Endometrial microvascular endothelial cells (primary cell): ENCODE measurements around the gene PCDHGA9. TPM values are rescaled to one million over a fixed set of nuclear protein-coding genes. Genes with fewer than 3 reads are reported as not detected.
"Not testable (repeated sequence)": the region's sequence is repeated elsewhere in the genome, so short reads cannot be mapped to it uniquely, and the experiment has no call there.

Experiments
- in situ Hi-C: cut with HindIII; loops from 2 replicates; pipeline ENCODE4 v1.10.0; 2017; ENCODE audit warnings: low sequenced_read_pairs, low pct_unique_long_range_greater_than_20kb; ENCODE audit errors: inconsistent ontology term
- total RNA-seq: library from RNA; depleted of rRNA; stranded (reverse); fragments of >200 nt; gene quantifications from one replicate; pipeline ENCODE4 v1.2.3, GENCODE V29; 2015; ENCODE audit errors: inconsistent ontology term

Gene PCDHGA9
- 0.19 TPM for total RNA-seq

GRCh38 chr5:141402553-141403243 is at the start of gene PCDHGA9:
Gene PCDHGA9, plus strand, starts transcription at chr5:141402778. Its CDS starts 175 bp downstream, at chr5:141402953.
- in situ Hi-C loops: no loop called here

- in situ Hi-C loops: no loop called here
Measured at GRCh38 chr5:141354900-141355469, 47.6 kb upstream of the PCDHGA9 start, which contains the start of gene PCDHGA4. Gene PCDHGA4, plus strand, starts transcription at chr5:141355021. Its CDS starts 87 bp downstream, at chr5:141355108.

- in situ Hi-C loops: no loop called here
Measured at GRCh38 chr5:141355641-141356040, 46.9 kb upstream of the PCDHGA9 start.

GRCh38 chr5:141356133-141356532 is 46.4 kb upstream of the PCDHGA9 start:
- in situ Hi-C loops: no loop called here

DNA sequence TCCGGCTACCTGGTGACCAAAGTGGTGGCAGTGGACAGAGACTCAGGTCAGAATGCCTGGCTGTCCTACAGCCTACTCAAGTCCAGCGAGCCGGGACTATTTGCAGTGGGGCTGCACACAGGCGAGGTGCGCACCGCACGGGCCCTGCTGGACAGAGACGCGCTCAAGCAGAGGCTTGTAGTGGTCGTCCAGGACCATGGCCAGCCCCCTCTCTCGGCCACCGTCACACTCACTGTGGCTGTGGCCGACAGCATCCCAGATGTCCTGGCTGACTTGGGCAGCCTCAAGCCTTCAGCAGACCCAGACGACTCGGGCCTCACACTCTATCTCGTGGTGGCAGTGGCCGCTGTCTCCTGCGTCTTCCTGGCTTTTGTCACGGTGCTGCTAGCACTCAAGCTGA is 45.6 kb upstream of the PCDHGA9 start:
- in situ Hi-C loops: no loop called here

- in situ Hi-C loops: no loop called here
Measured at GRCh38 chr5:141359790-141360426, 42.7 kb upstream of the PCDHGA9 start, which contains the start of gene PCDHGB2. Gene PCDHGB2, plus strand, starts transcription at chr5:141359994. Its CDS starts 142 bp downstream, at chr5:141360136.

DNA sequence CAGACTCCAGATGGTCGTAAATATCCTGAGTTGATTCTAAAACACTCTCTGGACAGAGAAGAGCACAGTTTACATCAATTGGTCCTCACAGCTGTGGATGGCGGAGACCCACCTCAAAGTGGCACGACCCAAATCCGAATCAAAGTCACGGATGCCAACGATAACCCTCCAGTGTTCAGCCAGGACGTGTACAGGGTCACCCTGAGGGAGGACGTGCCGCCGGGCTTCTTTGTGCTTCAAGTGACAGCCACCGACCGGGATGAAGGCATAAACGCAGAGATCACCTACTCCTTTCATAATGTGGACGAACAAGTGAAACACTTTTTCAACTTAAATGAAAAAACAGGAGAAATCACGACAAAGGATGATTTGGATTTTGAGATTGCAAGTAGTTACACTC is 41.9 kb upstream of the PCDHGA9 start:
- in situ Hi-C loops: no loop called here

DNA sequence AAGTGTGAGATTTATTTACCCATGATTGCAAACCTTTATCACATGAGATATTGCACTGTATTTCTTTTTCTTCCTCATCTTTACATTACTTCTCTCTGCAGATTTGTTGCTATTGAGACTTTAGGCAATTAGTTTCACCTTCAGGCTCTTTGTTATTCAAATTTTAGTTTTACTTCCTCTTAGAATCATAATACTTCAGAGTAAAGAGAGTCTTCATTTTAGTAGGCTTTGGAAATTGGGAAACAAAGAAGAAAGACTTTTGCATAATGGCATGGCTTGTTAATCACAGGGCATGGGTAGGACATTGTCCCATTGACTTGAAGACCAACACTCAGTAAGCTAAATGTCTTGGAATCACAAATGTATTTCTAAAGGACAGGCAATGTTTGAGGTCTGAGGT is 39.9 kb upstream of the PCDHGA9 start:
- in situ Hi-C loops: no loop called here

GRCh38 chr5:141363952-141364660 is 38.5 kb upstream of the PCDHGA9 start, which contains the start of gene PCDHGA5:
Gene PCDHGA5, plus strand, starts transcription at chr5:141364162. Its CDS starts 169 bp downstream, at chr5:141364331.
- in situ Hi-C loops: no loop called here

GRCh38 chr5:141366016-141366896 is 36.3 kb upstream of the PCDHGA9 start:
- in situ Hi-C loops: no loop called here

DNA sequence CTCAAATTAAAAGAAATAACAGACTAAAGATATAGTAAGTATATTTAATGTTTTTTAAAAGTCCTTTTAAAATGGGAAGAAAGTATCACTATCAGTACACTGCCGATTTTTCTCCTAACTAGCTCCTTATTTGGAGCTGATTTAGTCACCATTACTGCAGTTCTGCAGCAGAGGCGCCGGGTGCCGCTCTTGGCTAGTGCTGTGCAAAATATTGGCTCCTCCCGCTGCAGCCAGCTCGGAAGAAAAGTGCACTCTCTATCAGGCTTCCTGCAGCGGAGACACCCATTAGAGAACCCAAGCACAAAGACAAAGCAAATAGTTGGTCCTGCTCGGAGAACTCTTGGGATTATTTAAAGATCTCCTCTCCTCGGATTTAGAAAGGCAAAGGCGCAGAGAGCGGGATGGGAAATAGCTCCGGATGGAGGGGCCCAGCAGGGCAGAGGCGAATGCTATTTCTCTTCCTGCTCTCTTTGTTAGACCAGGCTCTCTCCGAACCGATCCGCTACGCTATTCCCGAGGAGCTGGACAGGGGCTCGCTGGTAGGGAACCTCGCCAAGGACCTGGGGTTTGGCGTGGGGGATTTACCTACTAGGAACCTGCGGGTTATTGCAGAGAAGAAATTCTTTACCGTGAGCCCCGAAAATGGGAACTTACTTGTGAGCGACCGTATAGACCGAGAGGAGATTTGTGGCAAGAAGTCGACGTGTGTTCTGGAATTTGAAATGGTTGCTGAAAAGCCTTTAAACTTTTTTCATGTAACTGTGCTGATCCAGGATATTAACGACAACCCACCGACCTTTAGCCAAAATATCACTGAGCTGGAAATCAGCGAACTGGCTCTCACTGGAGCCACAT is 32.4 kb upstream of the PCDHGA9 start, which contains the start of gene PCDHGB3:
Gene PCDHGB3, plus strand, starts transcription at position 249 of the 855 bp plus-strand sequence. Its CDS starts 153 bp downstream, at position 402.
- in situ Hi-C loops: no loop called here

DNA sequence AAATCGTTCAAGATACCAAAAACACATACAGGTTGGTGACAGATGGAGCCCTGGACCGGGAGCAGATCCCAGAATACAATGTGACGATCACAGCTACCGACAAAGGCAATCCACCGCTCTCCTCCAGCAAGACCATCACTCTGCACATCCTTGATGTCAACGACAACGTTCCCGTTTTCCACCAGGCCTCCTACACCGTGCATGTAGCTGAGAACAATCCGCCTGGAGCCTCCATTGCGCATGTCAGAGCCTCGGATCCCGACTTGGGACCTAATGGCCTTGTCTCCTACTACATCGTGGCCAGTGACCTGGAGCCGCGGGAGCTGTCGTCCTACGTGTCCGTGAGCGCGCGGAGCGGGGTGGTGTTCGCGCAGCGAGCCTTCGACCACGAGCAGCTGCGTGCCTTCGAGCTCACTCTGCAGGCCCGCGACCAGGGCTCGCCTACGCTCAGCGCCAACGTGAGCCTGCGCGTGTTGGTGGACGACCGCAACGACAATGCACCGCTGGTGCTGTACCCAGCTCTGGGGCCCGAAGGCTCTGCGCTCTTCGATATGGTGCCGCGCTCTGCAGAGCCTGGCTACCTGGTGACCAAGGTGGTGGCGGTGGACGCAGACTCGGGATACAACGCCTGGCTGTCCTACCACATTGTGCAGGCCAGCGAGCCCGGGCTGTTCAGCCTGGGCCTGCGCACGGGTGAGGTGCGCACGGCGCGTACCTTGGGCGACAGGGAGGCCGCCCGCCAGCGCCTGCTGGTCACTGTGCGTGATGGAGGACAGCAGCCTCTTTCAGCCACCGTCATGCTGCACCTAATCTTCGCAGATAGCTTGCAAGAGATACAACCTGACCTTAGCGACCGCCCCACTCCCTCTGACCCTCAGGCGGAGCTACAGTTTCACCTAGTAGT is 30.8 kb upstream of the PCDHGA9 start:
- in situ Hi-C loops: no loop called here

DNA sequence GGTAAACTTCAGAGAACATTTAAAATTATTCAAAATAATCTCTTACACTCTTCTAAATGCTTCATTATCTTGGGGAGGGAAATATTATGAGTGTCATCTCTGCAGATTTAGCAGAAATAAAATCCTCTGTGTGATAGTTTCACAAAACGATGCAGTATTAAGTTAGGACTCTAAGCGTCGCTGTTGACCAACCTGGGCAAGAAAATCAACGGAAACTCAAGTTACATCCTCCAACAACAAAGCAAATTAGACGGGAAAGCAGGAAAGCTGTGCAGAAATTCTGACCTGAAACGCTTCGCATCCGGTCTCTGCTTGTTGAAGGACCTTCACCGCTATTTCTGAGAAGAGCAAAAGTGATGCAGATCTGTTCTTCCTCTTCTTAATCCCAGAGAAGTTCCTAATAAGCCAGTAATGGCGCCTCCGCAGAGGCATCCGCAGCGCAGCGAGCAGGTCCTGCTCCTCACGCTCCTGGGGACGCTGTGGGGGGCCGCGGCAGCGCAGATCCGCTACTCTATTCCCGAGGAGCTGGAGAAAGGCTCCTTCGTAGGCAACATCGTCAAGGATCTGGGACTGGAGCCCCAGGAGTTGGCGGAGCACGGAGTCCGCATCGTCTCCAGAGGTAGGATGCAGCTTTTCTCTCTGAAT is 28.8 kb upstream of the PCDHGA9 start, which contains the start of gene PCDHGA6:
Gene PCDHGA6, plus strand, starts transcription at position 219 of the 645 bp plus-strand sequence. Its CDS starts 193 bp downstream, at position 412.
- in situ Hi-C loops: no loop called here

- in situ Hi-C loops: no loop called here
Measured at GRCh38 chr5:141374627-141375026, 28.0 kb upstream of the PCDHGA9 start.

DNA sequence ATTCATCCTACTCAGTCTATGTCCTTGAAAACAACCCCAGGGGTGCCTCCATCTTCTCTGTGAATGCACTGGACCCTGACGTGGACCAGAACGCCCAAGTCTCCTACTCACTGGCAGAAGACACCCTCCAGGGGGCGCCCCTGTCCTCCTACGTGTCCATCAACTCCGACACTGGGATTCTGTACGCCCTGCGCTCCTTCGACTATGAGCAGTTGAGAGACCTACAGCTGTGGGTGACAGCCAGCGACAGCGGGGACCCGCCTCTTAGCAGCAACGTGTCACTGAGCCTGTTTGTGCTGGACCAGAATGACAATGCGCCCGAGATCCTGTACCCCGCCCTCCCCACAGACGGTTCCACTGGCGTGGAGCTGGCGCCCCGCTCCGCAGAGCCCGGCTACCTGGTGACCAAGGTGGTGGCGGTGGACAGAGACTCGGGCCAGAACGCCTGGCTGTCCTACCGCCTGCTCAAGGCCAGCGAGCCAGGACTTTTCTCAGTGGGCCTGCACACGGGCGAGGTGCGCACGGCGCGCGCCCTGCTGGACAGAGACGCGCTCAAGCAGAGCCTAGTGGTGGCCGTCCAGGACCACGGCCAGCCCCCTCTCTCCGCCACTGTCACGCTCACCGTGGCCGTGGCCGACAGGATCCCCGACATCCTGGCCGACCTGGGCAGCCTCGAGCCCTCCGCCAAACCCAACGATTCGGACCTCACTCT is 27.0 kb upstream of the PCDHGA9 start:
- in situ Hi-C loops: not testable (repeated sequence)
